Hepatocyte (in vitro differentiated cells): ENCODE data around the gene PCDHGC5.

Source experiments
- EZH2 ChIP-seq: fragments of 200-600 bp; sonication (generic); IDR thresholded peaks from 2 replicates; pipeline ENCODE4 v1.6.1; 2016; ENCODE audit warnings: antibody characterized with exemption, mild to moderate bottlenecking, borderline replicate concordance
- EZH2phosphoT487 ChIP-seq: fragments of 200-600 bp; sonication (generic); IDR thresholded peaks from one replicate; pipeline ENCODE4 v1.6.1; 2018; ENCODE audit warnings: antibody characterized with exemption, mild to moderate bottlenecking, low read depth, moderate library complexity; ENCODE audit not compliant: unreplicated experiment, severe bottlenecking
- TF ChIP-seq, protein P1 (sequence below): fragments of 200-600 bp; sonication (generic); IDR thresholded peaks from 2 replicates; pipeline ENCODE4 v1.5.1; 2016; ENCODE audit warnings: antibody characterized with exemption, mild to moderate bottlenecking; ENCODE audit not compliant: poor library complexity

DNA sequence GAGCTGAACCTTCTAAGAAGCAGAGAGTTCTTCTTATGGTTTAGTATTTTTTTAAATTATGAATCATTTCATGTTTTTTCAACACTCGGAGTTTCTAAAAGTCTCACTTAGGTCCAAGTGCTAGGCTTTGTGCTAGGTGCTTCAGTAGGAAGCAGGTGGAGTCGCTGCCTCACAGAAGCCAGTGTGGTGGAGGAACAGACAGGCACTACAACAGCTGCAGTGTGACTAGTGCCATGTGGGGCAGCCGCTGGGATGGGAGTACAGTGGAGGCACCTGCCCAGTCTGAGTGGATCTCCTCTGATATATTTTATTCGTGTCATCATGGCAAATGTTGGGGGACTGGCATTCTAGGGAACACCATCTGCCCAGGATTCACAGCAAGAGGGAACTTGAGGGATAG is 15.3 kb downstream of the PCDHGC5 start:
- TF ChIP-seq, protein P1, sequence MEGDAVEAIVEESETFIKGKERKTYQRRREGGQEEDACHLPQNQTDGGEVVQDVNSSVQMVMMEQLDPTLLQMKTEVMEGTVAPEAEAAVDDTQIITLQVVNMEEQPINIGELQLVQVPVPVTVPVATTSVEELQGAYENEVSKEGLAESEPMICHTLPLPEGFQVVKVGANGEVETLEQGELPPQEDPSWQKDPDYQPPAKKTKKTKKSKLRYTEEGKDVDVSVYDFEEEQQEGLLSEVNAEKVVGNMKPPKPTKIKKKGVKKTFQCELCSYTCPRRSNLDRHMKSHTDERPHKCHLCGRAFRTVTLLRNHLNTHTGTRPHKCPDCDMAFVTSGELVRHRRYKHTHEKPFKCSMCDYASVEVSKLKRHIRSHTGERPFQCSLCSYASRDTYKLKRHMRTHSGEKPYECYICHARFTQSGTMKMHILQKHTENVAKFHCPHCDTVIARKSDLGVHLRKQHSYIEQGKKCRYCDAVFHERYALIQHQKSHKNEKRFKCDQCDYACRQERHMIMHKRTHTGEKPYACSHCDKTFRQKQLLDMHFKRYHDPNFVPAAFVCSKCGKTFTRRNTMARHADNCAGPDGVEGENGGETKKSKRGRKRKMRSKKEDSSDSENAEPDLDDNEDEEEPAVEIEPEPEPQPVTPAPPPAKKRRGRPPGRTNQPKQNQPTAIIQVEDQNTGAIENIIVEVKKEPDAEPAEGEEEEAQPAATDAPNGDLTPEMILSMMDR = no peak
- TF ChIP-seq EZH2phosphoT487 = no peak
- no peak for TF ChIP-seq EZH2
